ENCODE data around the gene GREB1.

DNA sequence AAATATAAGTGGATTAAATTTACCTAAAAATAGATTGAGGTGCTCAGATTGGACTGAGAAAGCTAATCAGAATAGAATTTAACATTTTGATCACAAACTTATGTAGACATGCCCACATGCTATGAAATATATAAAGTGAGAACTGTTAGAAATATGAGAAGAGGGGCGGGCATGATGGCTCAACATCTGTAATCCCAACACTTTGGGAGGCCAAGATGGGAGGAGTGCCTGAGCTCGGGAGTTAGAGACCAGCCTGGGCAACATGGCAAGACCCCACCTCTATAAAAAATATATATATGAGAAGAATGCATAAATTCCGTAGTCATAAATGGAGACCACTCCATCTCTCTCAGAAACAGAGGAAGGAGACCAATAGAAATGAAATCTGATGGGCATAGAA, 110.4 kb downstream of the GREB1 start:
- TF ChIP-seq, protein P1, sequence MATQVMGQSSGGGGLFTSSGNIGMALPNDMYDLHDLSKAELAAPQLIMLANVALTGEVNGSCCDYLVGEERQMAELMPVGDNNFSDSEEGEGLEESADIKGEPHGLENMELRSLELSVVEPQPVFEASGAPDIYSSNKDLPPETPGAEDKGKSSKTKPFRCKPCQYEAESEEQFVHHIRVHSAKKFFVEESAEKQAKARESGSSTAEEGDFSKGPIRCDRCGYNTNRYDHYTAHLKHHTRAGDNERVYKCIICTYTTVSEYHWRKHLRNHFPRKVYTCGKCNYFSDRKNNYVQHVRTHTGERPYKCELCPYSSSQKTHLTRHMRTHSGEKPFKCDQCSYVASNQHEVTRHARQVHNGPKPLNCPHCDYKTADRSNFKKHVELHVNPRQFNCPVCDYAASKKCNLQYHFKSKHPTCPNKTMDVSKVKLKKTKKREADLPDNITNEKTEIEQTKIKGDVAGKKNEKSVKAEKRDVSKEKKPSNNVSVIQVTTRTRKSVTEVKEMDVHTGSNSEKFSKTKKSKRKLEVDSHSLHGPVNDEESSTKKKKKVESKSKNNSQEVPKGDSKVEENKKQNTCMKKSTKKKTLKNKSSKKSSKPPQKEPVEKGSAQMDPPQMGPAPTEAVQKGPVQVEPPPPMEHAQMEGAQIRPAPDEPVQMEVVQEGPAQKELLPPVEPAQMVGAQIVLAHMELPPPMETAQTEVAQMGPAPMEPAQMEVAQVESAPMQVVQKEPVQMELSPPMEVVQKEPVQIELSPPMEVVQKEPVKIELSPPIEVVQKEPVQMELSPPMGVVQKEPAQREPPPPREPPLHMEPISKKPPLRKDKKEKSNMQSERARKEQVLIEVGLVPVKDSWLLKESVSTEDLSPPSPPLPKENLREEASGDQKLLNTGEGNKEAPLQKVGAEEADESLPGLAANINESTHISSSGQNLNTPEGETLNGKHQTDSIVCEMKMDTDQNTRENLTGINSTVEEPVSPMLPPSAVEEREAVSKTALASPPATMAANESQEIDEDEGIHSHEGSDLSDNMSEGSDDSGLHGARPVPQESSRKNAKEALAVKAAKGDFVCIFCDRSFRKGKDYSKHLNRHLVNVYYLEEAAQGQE (IDR thresholded peaks at IDR 0.05; ENCODE audit: low read depth), result no peak
- TF ChIP-seq EGR1 (IDR thresholded peaks at IDR 0.05) (no peak), YY1 (IDR thresholded peaks at IDR 0.05; ENCODE audit: low read depth) (no peak), CREB1 (IDR thresholded peaks at IDR 0.05; ENCODE audit: low read depth) (no peak), CEBPB (IDR thresholded peaks at IDR 0.05) (no peak), ZBTB7A (IDR thresholded peaks at IDR 0.05; ENCODE audit: low read depth) (no peak), EP300 (IDR thresholded peaks at IDR 0.05; ENCODE audit: borderline replicate concordance) (no peak)
- TF ChIP-seq, protein P2, sequence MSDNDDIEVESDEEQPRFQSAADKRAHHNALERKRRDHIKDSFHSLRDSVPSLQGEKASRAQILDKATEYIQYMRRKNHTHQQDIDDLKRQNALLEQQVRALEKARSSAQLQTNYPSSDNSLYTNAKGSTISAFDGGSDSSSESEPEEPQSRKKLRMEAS (IDR thresholded peaks at IDR 0.05), result no peak
